Upper lobe of right lung (tissue), 1 donor: Measurements from ENCODE around the gene NFKBIZ. TPM values are rescaled to one million over a fixed set of nuclear protein-coding genes. Genes with fewer than 3 reads are reported as not detected.

Source experiments
- ATAC-seq: fragments of 200-7000 bp; cut with Tn5 transposase; one replicate; pipeline ENCODE4 v1.9.1; 2020; ENCODE audit warnings: mild to moderate bottlenecking, moderate library complexity
- DNase-seq: peaks from one replicate; pipeline ENCODE4 v3.0.0-alpha.2; 2020
- H3K27ac ChIP-seq: fragments of 200-600 bp; one replicate; pipeline ENCODE4 v1.8.0; 2022
- H3K27me3 ChIP-seq: fragments of 200-600 bp; one replicate; pipeline ENCODE4 v1.8.0; 2022; ENCODE audit warnings: mild to moderate bottlenecking
- H3K36me3 ChIP-seq: fragments of 200-600 bp; one replicate; pipeline ENCODE4 v1.8.0; 2022
- H3K4me1 ChIP-seq: fragments of 200-600 bp; one replicate; pipeline ENCODE4 v1.8.0; 2022
- H3K4me3 ChIP-seq: fragments of 200-600 bp; one replicate; pipeline ENCODE4 v1.8.0; 2022; ENCODE audit warnings: mild to moderate bottlenecking
- H3K9me3 ChIP-seq: fragments of 200-600 bp; one replicate; pipeline ENCODE4 v1.8.0; 2022
- intact Hi-C: fragments of 100-400 bp; cut with DNase I; formaldehyde crosslinking; loops from one replicate; pipeline ENCODE4 v1.11.0; 2022
- long read RNA-seq: library from polyadenylated mRNA; unstranded; transcript quantifications from one replicate; pipeline ENCODE4 v2.0.0, GENCODE V29; 2021
- total RNA-seq: library from RNA; stranded (reverse); fragmentation: NEBNext Ultra II Directional; extraction: Animal tissue kit (Norgen Biotek cat#: 25700); gene quantifications from one replicate; pipeline ENCODE4 v1.2.1, GENCODE V29; 2021
- TF ChIP-seq, protein P1 (sequence below): fragments of 200-600 bp; IDR thresholded peaks from one replicate; pipeline ENCODE4 v1.8.0; 2022; ENCODE audit warnings: antibody characterized with exemption
- donor health status: DM: no; HTN: yes; CAD: no; lungs with severe emphysema.

Gene NFKBIZ
- total RNA-seq = 87.7 TPM
- long read RNA-seq, transcript NFKBIZ-202 (12 exons, 3,923 nt) = major isoform, 27 of 53 reads
- long read RNA-seq, partial matches to known transcripts = 13 of 53 reads
- long read RNA-seq, other reads (novel, unspliced or antisense) = 12 of 53 reads

DNA sequence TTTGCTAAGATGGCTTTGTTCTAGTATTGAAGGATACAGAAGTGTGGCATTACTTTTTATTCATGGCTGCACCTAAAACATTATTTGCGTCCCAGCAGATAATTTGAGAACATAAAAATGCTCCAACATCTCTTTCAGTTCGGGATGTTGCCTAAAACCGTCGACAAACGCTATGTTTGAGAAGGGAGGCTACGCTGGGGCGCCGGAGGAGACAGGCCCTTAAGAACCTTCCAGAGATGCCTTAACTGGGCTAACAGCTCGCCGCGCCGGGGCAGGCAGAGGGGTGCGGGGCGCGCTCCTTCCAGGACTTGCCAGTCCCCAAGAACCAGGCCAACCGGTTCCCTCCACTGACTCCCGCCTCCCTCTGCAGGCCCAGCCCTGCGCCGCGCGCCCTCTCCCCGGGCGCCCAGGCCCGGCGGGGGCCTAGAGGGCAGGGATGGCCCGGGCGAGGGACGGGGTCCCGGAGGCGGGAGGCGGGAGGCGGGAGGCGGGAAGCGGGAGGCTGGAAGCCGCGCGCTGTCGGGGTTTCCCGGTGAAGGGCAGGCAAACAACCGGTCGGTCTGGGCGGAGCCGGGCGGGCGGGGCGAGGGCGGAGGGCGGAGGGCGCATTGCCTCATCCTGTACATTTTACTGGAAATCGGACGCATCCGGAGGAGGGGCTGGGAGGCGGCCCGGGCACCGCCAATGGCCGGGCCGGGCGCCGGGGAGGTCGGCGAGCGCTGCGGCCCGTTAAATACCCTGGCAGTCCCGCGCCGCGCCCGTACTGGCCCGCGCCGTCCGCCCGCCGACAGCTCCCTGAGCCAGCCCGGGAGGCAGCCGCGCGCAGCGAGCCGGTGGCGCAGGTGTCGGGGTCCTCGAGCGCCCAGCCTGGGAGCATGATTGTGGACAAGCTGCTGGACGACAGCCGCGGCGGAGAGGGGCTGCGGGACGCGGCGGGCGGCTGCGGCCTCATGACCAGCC is at the start of gene NFKBIZ:
TSS of gene NFKBIZ (plus strand) at position 761 of the 960 bp plus-strand sequence. CDS start at position 876, 115 bp downstream.
- DNase-seq (peak; percentile 99), ATAC-seq (peak; percentile 94)
- H3K36me3 ChIP-seq = peaks cover 26% of the 10 kb centered on the region
- intact Hi-C loops = no loop called here
- peaks cover 35% of the 10 kb centered on the region for H3K4me1 ChIP-seq
- H3K9me3 ChIP-seq = no peaks in the 10 kb centered on the region
- H3K4me3 ChIP-seq = peak within 1 kb of the TSS; percentile 92
- TF ChIP-seq, protein P1, sequence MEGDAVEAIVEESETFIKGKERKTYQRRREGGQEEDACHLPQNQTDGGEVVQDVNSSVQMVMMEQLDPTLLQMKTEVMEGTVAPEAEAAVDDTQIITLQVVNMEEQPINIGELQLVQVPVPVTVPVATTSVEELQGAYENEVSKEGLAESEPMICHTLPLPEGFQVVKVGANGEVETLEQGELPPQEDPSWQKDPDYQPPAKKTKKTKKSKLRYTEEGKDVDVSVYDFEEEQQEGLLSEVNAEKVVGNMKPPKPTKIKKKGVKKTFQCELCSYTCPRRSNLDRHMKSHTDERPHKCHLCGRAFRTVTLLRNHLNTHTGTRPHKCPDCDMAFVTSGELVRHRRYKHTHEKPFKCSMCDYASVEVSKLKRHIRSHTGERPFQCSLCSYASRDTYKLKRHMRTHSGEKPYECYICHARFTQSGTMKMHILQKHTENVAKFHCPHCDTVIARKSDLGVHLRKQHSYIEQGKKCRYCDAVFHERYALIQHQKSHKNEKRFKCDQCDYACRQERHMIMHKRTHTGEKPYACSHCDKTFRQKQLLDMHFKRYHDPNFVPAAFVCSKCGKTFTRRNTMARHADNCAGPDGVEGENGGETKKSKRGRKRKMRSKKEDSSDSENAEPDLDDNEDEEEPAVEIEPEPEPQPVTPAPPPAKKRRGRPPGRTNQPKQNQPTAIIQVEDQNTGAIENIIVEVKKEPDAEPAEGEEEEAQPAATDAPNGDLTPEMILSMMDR = no peak
- no peaks in the 10 kb centered on the region for H3K27me3 ChIP-seq
- peak within 1 kb of the TSS; percentile 99 for H3K27ac ChIP-seq

DNA sequence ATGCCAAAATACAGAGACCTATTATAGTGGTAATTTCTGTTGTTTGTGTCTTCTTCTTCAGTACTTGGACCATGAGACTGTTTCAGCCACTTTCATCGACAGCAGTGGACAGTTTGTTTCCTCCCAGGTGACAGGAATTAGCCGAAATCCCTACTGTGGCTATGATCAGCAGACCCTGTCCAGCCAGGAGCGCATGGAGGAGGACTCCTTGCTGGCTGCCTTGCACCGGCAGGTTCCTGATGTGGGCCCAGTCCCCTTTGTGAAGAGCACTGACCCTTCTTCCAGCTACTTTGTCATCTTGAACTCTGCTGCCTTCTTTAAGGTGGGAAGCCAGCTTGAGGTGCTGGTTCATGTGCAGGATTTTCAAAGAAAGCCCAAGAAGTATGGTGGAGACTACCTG is 48.1 kb upstream of the NFKBIZ start:
- Histone ChIP-seq H3K27ac (no peak overlapping the region), H3K4me1 (peaks cover 3% of the 10 kb centered on the region), H3K4me3 (no peak overlapping the region), H3K36me3 (peaks cover 12% of the 10 kb centered on the region), H3K27me3 (no peaks in the 10 kb centered on the region), H3K9me3 (no peaks in the 10 kb centered on the region)
- intact Hi-C loops = no loop called here
- DNase-seq = no peak
- TF ChIP-seq, protein P1 = no peak
- ATAC-seq = no peak

DNA sequence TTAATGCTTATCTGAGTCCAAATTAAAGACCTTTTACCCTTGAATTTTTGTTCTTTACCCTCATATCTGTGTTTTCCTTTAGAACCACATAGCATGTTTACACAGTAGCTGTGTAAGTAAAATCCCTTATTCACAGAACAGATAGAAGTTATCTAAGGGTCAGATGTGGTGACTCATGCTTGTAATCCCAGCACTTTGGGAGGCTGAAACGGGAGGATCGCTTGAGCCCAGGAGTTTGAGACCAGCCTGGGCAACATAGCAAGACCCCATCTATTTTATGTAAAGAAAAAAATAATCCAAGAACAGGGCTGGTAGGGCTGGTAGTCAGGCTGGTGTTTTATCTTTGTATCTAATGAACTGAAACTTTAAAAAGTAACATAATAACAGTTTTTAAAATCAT is 47.1 kb upstream of the NFKBIZ start:
- intact Hi-C loops = no loop called here

DNA sequence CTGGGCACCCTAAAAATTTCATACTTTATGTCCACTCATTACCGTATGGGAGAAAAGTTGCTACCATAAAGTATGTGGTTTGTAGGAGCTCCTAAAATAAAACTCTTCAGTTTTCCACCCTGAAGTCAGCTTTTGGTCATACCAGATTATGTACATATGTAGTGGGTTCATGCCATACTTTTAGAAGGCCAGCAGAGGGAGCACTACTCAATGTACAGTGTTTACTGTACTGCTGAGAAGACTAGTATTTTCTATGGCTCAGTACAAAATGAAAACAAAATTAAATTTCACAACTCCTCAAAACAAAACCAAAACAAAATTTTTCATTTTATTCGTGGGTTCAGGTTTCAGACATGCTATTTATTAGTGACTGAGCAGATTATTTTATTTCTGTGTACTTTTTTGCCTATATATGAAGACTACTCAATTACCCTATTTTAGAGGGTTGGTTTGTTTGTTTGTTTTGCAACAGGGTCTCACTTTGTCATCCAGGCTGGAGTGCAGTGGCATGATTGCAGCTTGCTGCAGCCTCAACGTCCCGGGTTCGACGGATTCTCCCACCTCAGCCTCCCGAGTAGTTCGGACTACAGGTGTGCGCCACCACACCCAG is 46.0 kb upstream of the NFKBIZ start:
- Histone ChIP-seq H3K9me3 (no peaks in the 10 kb centered on the region), H3K4me3 (no peak overlapping the region), H3K36me3 (peaks cover 12% of the 10 kb centered on the region), H3K27me3 (no peaks in the 10 kb centered on the region), H3K4me1 (peaks cover 3% of the 10 kb centered on the region), H3K27ac (no peak overlapping the region)
- DNase-seq (no peak), ATAC-seq (peak; percentile 99)
- TF ChIP-seq, protein P1 = peak; percentile 94
- intact Hi-C loops = no loop called here

More for the DNA sequence above, 47.1 kb upstream of the NFKBIZ start:
- DNase-seq (no peak), ATAC-seq (no peak)
- no peak overlapping the region for H3K4me3 ChIP-seq
- no peaks in the 10 kb centered on the region for H3K27me3 ChIP-seq
- peaks cover 3% of the 10 kb centered on the region for H3K4me1 ChIP-seq
- peaks cover 12% of the 10 kb centered on the region for H3K36me3 ChIP-seq
- TF ChIP-seq, protein P1 = no peak
- no peaks in the 10 kb centered on the region for H3K9me3 ChIP-seq
- no peak overlapping the region for H3K27ac ChIP-seq

DNA sequence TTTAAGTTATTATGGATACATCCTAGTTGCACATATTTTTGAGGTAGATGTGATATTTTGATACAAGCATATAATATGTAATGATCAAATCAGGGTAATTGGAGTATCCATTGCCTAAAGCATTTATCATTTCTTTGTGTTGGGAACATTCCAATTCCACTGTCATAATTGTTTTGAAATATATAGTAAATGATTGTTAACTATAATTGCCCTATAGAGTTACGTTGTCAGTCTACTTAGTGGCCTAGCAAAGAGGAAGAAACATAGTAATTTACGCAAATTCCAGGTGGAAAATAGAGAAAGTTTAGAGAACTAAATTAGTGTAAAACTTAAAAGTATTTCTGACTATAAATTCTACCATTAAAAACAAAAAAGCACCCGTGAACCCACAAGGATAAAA is 45.4 kb upstream of the NFKBIZ start:
- no peaks in the 10 kb centered on the region for H3K27me3 ChIP-seq
- no peak overlapping the region for H3K4me3 ChIP-seq
- H3K4me1 ChIP-seq = peaks cover 3% of the 10 kb centered on the region
- intact Hi-C loops = no loop called here
- H3K27ac ChIP-seq = no peak overlapping the region
- H3K36me3 ChIP-seq = peaks cover 12% of the 10 kb centered on the region
- TF ChIP-seq, protein P1 = no peak
- ATAC-seq = no peak
- no peak for DNase-seq
- H3K9me3 ChIP-seq = no peaks in the 10 kb centered on the region
